ENCODE results near the gene LEKR1. TPM values are rescaled to one million over a fixed set of nuclear protein-coding genes. Genes with fewer than 3 reads are reported as not detected.

The LEKR1 gene
- total RNA-seq, 2 experiments from 2014 or later, result 0.68 to 0.81 TPM

GRCh38 chr3:156811089-156811862 lies 14.9 kb upstream of the LEKR1 start:
- POLR2A ChIA-PET, result no interaction called here
- Mint-ChIP-seq H3K27ac (no peak overlapping the region), H3K27me3 (ENCODE audit: low read depth) (no peaks in the 10 kb centered on the region), H3K36me3 (ENCODE audit: low read depth) (peaks cover 36% of the 10 kb centered on the region), H3K9me3 (ENCODE audit: insufficient read depth) (peaks cover 10% of the 10 kb centered on the region), H3K4me3 (no peak overlapping the region), H3K4me1 (ENCODE audit: low read depth) (peaks cover 39% of the 10 kb centered on the region)
- DNase-seq, result no peak
- ATAC-seq, result no peak
- CTCF ChIA-PET, result no interaction called here

- no peaks in the 10 kb centered on the region for H3K27me3 Mint-ChIP-seq (ENCODE audit: low read depth)
- peaks cover 36% of the 10 kb centered on the region for H3K36me3 Mint-ChIP-seq (ENCODE audit: low read depth)
- peaks cover 10% of the 10 kb centered on the region for H3K9me3 Mint-ChIP-seq (ENCODE audit: insufficient read depth)
- DNase-seq, result no peak
- H3K4me1 Mint-ChIP-seq (ENCODE audit: low read depth), result peaks cover 42% of the 10 kb centered on the region
- ATAC-seq, result no peak
- CTCF ChIA-PET, result interaction anchor here (1.1 to 1.4 kb wide), 2 partner anchors 270 to 276 kb away, joined by 3 to 4 read pairs; no protein-coding TSS in a partner anchor
- peak overlapping the region; percentile 50 for H3K27ac Mint-ChIP-seq
- H3K4me3 Mint-ChIP-seq, result no peak overlapping the region
- POLR2A ChIA-PET, result interaction anchor here (0.6 to 1.6 kb wide), 2 partner anchors 168 to 348 kb away, joined by 3 to 6 read pairs; partner anchors contain the start of gene CCNL1
Observed at GRCh38 chr3:156812521-156813335, 13.4 kb upstream of the LEKR1 start.

GRCh38 chr3:156814295-156814694 lies 11.9 kb upstream of the LEKR1 start:
- ChIA-PET POLR2A (interaction anchor here (1.6 kb wide), 1 partner anchor 346 kb away, joined by 6 read pairs; the partner anchor contains the start of gene CCNL1), CTCF (no interaction called here)
- no peaks in the 10 kb centered on the region for H3K27me3 Mint-ChIP-seq (ENCODE audit: low read depth)
- no peak for DNase-seq
- H3K36me3 Mint-ChIP-seq (ENCODE audit: low read depth), result peaks cover 33% of the 10 kb centered on the region
- peaks cover 57% of the 10 kb centered on the region for H3K4me1 Mint-ChIP-seq (ENCODE audit: low read depth)
- no peak overlapping the region for H3K4me3 Mint-ChIP-seq
- no peak overlapping the region for H3K27ac Mint-ChIP-seq
- H3K9me3 Mint-ChIP-seq (ENCODE audit: insufficient read depth), result peaks cover 4% of the 10 kb centered on the region
- ATAC-seq, result no peak

- Mint-ChIP-seq H3K27me3 (ENCODE audit: low read depth) (no peaks in the 10 kb centered on the region), H3K4me1 (ENCODE audit: low read depth) (peaks cover 70% of the 10 kb centered on the region), H3K36me3 (ENCODE audit: low read depth) (peaks cover 22% of the 10 kb centered on the region), H3K27ac (peak overlapping the region; percentile 97), H3K4me3 (peak overlapping the region; percentile 88), H3K9me3 (ENCODE audit: insufficient read depth) (peaks cover 9% of the 10 kb centered on the region)
- POLR2A ChIA-PET, result interaction anchor here (0.6 to 2.3 kb wide), 3 partner anchors 23 to 272 kb away, joined by 3 to 14 read pairs (median 7); partner anchors contain the start of gene TIPARP
- DNase-seq (peak; percentile 39), ATAC-seq (peak; percentile 5)
- CTCF ChIA-PET, result interaction anchor here (0.6 kb wide), 1 partner anchor 315 kb away, joined by 3 read pairs; no protein-coding TSS in a partner anchor
Observed at GRCh38 chr3:156816091-156816793, 9.9 kb upstream of the LEKR1 start.

GRCh38 chr3:156816794-156817645 lies 9.1 kb upstream of the LEKR1 start:
- Mint-ChIP-seq H3K9me3 (ENCODE audit: insufficient read depth) (peaks cover 13% of the 10 kb centered on the region), H3K4me3 (peak overlapping the region; percentile 88), H3K27me3 (ENCODE audit: low read depth) (no peaks in the 10 kb centered on the region), H3K36me3 (ENCODE audit: low read depth) (peaks cover 22% of the 10 kb centered on the region), H3K27ac (peak overlapping the region; percentile 97), H3K4me1 (ENCODE audit: low read depth) (peaks cover 71% of the 10 kb centered on the region)
- DNase-seq, result peak; percentile 93
- ChIA-PET POLR2A (interaction anchor here (0.6 to 2.3 kb wide), 10 partner anchors 10 to 344 kb away, joined by 3 to 14 read pairs (median 4); partner anchors contain the start of genes LEKR1 and TIPARP), CTCF (interaction anchor here (0.6 to 1.4 kb wide), 8 partner anchors 22 to 321 kb away, joined by 3 to 6 read pairs (median 4); no protein-coding TSS in a partner anchor)
- ATAC-seq, result peak; percentile 86

- Mint-ChIP-seq H3K27me3 (ENCODE audit: low read depth) (no peaks in the 10 kb centered on the region), H3K4me3 (peak overlapping the region; percentile 88), H3K36me3 (ENCODE audit: low read depth) (peaks cover 25% of the 10 kb centered on the region), H3K9me3 (ENCODE audit: insufficient read depth) (peaks cover 13% of the 10 kb centered on the region), H3K27ac (peak overlapping the region; percentile 97), H3K4me1 (ENCODE audit: low read depth) (peaks cover 67% of the 10 kb centered on the region)
- no peak for DNase-seq
- ATAC-seq, result no peak
- ChIA-PET CTCF (interaction anchor here (0.6 to 1.4 kb wide), 8 partner anchors 22 to 320 kb away, joined by 3 to 6 read pairs (median 4); no protein-coding TSS in a partner anchor), POLR2A (interaction anchor here (0.6 to 2.3 kb wide), 10 partner anchors 9 to 343 kb away, joined by 3 to 14 read pairs (median 4); partner anchors contain the start of genes LEKR1 and TIPARP)
Observed at GRCh38 chr3:156817646-156818272, 8.4 kb upstream of the LEKR1 start.

DNA sequence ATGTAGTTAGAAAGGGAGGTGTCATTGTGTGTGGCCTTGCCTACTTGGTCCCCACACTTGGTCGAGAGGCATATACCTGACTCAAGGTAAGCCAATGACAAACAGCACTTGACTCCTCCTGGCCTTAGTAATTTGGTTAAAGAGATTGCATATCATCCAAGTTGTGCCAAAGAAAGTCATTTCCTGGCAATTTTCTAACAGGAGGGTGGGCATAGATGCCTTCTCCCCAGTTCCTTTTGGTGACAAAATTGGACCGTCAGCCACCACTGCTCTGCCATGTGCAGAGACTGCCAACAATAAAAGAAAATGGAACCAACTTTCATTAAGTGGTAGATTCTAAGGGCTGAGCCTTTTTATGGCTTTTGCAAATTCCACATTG lies 7.9 kb upstream of the LEKR1 start:
- CTCF ChIA-PET, result interaction anchor here (1.4 kb wide), 3 partner anchors 174 to 319 kb away, joined by 4 to 5 read pairs (median 4); no protein-coding TSS in a partner anchor
- Mint-ChIP-seq H3K27me3 (ENCODE audit: low read depth) (no peaks in the 10 kb centered on the region), H3K9me3 (ENCODE audit: insufficient read depth) (peaks cover 13% of the 10 kb centered on the region), H3K27ac (peak overlapping the region; percentile 97), H3K4me3 (peak overlapping the region; percentile 88), H3K36me3 (ENCODE audit: low read depth) (peaks cover 25% of the 10 kb centered on the region), H3K4me1 (ENCODE audit: low read depth) (peaks cover 64% of the 10 kb centered on the region)
- POLR2A ChIA-PET, result interaction anchor here (1.0 to 2.3 kb wide), 5 partner anchors 8 to 342 kb away, joined by 3 to 14 read pairs (median 7); partner anchors contain the start of genes LEKR1 and TIPARP
- DNase-seq (no peak), ATAC-seq (no peak)

DNA sequence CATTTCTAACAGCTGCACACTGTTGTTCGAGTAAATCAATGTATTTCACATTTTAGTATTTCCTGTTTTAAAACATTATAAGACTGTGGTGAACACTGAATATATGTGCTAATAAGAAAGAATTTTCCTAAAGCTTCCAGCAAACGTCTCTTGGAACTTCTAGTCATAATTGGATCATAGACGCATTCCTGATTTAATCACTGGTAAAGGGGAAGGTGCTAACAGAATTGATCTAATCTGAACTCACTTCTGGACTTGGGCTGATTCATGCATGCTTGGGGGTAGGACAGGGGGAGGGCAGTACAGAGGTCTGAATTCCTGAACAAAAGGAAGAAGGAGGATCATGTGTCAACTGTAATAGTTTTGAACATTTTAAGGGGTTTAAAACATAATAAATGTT lies 7.3 kb upstream of the LEKR1 start:
- peaks cover 65% of the 10 kb centered on the region for H3K4me1 Mint-ChIP-seq (ENCODE audit: low read depth)
- no peaks in the 10 kb centered on the region for H3K27me3 Mint-ChIP-seq (ENCODE audit: low read depth)
- no peak overlapping the region for H3K4me3 Mint-ChIP-seq
- ChIA-PET CTCF (no interaction called here), POLR2A (no interaction called here)
- H3K36me3 Mint-ChIP-seq (ENCODE audit: low read depth), result peaks cover 20% of the 10 kb centered on the region
- peak overlapping the region; percentile 43 for H3K27ac Mint-ChIP-seq
- ATAC-seq (no peak), DNase-seq (no peak)
- H3K9me3 Mint-ChIP-seq (ENCODE audit: insufficient read depth), result peaks cover 13% of the 10 kb centered on the region

DNA sequence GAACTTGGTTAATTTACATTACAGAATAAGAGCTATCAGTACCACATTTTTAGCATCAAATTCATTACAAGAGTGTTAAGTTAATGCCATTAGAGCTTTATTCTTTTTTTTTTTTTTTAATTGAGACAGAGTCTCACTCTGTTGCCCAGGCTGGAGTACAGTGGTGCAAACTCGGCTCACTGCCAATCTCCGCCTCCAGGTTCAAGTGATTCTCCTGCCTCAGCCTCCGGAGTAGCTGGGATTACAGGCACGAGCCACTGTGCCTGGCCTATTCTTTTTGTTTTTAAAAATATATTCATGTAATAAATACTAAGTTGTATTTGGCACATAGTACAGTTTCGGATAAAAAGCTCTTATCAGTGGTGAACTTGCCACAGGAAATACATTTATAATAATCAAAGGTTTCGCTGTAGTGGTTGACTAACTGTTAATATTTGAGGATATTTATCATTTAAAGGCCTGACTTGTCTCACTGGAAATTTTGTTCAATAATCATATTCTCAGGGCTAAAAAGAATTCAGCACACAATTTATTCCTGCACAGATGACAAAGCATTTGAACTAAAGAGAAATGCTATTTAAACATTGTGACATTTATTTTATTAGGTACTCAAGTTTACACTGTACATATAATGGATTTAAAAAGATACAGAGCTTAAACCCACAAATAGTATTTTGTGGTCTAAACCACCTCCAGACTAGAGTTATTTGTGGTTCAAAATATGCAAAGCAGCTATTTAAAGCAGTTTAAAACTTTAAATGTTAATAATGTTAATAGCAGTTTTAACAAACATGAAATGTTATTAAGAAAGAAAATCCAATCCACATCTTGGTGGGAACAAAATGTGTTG lies 6.1 kb upstream of the LEKR1 start:
- Mint-ChIP-seq H3K4me3 (no peak overlapping the region), H3K36me3 (ENCODE audit: low read depth) (peaks cover 20% of the 10 kb centered on the region), H3K4me1 (ENCODE audit: low read depth) (peaks cover 71% of the 10 kb centered on the region), H3K27ac (no peak overlapping the region), H3K27me3 (ENCODE audit: low read depth) (no peaks in the 10 kb centered on the region), H3K9me3 (ENCODE audit: insufficient read depth) (peaks cover 13% of the 10 kb centered on the region)
- DNase-seq (no peak), ATAC-seq (no peak)
- ChIA-PET POLR2A (interaction anchor here (1.3 kb wide), 1 partner anchor 340 kb away, joined by 5 read pairs; the partner anchor contains the start of gene CCNL1), CTCF (interaction anchor here (0.7 to 1.7 kb wide), 3 partner anchors 11 to 311 kb away, joined by 3 to 4 read pairs (median 3); no protein-coding TSS in a partner anchor)

Measured in activated CD8-positive, alpha-beta T cell treated with anti-CD3 and anti-CD28 coated beads, Interleukin-2, amount 10 ng/mL, durations not matched to agents 7 days and 5 days (primary cell).